Middle frontal gyrus (tissue), 1 donor: ENCODE data around the gene STK35.

ENCODE experiments used
- DNase-seq: peaks from one replicate; pipeline ENCODE4 v3.0.0-alpha.2; 2015; ENCODE audit warnings: low spot score; ENCODE audit errors: extremely low spot score

STK35 gene

DNA sequence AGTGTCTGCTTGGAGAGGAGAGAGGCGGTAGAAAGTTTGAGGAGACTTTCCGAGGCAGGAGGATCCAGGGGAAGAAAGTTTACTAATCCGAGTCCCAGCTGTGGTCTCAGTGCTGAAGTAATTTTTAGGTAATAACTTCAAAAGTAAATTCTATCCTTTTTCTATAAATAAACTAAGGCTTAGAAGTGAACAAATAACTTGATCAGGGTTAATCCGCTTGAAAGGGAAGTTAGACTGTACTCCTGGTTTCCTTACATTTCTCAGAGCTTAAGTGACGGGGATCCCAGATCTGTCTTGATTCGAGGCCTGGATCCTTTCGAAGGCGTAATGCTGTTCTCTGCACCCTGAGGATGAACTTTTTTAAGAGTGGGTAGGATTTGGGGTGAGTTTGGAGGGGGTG is 2.6 kb downstream of the STK35 start:
- DNase-seq = no peak

DNA sequence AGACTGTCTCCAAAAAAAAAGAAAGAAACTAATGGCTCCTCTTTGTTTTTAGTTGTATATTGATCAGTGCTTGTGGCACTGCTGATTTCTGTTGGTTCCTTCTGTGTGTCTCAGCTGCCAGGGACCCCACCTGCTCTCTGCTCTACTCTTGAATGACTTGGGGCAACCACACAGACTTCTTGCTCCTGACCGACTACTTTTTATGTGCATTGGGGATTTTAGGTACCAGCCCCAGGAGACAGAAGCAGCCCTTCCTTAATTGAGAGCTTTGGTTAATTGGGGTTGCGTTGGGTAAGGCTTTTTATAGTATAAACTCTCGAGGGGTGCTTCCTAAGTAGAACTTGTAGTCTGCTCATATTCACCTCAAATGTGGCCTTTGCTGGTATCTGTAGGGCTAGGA is 6.9 kb downstream of the STK35 start:
- no peak for DNase-seq

DNA sequence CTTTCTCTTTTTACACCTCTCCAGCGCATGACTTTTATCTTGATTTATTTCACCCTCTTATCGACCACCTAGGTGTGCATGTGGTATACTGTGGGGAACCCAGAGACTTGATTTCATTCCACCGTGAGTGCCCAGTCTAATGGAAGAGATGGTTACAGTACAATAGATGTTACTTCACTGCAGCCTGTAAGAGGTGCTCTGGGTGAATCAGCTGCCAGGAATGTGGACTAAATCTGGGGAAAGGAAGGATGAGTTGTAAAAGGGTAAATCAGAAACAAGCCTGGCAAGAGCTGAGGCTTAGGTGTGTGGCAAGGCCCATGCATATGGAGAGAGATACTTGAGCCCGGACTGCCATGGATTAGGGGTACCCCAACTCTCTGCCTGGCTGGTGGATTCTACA is 7.4 kb downstream of the STK35 start:
- DNase-seq = no peak

DNA sequence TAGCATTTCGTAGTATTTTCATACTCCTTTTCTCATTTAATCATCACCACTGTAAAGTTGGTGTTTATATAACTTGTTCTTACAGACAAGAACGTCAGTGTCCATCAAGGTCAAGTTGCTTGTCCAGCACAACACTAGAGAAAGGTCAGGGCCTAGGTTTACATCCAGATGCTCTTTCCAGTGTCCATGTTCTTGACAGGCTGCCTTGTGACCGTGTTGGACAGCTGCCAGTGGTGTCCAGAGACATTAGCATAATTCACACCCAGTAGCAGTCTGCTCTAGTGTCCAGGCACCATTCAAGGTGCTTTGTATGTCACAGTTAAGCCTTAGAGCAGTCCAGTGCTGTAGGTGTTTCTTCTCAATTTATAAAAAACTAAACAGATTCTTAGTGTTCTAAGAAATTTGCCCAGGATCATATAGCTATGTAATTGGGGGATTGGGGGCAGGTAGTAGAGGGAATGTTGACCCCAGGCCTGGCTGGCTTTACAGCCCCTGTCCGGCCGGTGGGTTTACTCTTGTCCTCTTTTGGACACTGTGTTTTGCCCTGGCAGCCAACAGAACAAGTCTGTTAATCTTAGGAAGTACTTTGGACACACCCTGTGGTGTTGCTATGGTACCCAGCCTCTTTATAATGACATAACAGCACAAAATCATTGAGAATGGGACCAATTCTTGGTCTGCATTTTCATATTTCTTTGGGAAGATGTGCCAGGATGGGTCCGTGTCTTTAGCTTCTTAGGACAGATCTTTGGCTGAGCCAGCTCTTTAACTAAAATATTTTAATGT is 8.0 kb downstream of the STK35 start:
- DNase-seq = no peak

DNA sequence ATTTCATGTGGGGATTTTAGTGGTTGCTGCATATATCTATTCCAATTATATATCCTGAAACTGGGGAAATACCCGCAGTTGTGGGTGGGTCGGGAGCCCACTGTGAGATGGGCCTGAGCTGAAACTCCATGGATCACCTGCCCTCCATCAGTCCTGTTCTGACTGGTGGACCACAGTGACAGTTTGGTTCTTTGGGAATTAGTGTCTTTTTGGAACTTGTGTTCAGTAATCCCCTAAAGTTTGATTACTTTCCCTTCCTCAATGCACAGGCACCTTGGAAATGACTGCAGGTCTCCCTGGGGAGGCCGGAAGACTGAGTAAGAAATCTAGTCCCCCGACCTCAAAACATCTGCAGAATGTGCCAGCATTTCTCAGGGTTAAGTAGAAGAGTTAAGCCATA is 11.3 kb downstream of the STK35 start:
- DNase-seq = no peak

DNA sequence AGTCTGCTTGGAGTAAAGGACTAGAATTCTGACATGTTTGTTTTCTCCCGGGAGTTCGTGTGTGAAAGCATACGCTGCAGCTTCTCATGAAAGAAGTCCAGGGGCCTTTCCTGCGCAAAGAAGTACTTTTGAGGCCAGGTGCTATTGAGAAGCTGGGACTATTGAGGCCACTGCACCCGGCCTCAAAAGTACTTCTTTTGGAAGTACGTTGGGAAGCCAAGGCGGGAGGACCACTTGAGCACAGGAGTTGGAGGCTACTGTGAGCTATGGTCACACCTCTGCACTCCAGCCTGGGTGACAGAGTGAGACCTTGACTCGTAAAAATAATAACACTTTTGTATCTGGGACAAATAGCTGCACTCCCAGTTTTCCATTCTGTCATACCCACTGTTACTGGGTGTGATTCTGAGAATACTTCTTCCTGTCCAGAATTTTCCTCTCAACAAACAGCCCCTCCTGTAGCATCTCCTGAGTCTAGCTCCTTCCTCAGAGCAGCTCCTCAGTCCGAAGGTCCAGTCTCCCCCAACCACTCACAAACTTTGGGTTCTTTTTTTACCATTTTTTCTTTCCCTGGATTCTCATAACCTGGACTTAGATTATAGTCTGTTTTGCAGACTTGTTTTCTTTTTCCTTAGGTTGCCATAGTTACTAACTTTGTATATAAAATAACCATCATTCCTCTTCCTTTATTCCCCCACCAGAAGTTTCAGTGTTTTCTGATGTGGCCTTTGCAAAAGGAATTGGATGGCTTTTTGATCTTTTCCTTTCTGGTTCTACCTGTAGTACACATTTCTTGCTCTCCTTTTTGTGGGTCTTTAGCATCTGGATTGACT is 12.7 kb downstream of the STK35 start:
- no peak for DNase-seq

DNA sequence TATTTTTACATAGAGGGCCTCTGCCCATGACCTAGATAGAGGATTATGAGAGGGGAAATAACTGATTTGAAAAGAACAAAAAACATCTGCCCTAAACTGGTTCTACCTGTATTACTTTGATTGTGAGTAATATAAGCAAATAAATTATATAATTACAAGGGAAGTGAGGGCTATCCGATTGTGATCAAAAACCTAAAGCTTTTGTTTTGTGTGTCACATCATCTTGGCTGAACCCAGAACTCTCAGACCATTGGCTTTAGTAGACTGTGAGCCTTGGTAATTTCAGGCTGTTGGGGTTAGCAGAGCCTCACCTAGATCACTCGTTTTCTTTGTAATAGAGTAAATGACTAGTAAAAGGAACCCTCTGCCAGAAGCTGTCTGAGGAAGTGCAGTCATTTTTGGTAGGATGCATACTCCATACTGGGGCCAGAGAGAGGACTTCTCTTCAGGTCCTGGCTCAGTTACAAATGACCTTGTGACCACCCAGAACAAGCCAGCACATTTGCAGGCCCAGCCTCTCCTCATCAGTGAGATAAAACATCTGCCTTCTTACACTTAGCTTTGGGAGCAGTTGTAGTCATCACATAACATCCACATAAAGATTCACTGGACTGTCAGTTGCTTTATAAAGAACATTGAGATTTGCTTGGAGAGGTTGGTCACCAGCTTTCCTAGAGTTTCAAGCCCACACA is 13.5 kb downstream of the STK35 start:
- no peak for DNase-seq

DNA sequence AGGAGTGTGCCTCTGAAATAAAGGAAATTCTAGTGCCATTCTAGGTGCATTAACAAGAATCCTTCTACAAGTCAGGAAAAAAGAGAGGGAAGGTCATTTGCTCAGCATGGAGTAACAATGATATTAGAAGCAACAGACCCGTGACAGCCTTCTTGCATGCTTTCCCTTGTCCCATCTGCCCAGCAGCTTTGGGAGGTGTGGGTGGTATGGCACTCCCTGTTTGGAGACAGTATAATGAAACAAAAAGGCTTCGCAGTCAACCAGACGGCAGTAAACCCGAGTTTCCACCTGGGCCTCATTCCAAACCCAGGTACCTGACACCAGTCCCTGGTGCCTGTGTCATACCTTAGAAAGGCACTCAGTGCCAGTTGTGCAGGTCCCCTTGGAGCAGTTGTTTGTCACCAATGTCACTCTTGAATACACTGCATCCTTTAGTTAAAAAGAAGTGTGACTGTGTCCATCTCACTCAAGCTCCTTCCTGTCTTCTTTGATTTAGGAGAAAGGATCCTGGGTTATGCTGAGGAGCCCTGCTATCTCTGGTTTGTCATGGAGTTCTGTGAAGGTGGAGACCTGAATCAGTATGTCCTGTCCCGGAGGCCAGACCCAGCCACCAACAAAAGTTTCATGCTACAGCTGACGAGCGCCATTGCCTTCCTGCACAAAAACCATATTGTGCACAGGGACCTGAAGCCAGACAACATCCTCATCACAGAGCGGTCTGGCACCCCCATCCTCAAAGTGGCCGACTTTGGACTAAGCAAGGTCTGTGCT is 14.7 kb downstream of the STK35 start:
- DNase-seq = no peak

DNA sequence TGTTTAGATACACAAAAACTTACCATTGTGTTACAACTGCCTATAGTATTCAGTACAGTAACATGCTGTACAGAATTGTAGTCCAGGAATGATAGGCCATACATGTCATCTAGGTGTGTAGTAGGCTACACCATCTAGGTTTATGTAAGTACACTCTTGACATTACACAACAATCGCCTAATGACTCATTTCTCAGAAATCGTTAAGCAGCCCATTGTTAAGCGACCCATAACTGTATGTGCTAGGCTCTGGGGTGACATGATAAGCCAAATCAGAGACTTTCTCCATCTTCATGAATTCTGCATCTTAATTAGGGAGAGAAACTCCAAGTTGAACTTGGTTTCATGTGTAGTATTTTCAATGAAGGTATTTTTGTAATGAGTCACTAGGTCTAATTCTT is 17.2 kb downstream of the STK35 start:
- no peak for DNase-seq

DNA sequence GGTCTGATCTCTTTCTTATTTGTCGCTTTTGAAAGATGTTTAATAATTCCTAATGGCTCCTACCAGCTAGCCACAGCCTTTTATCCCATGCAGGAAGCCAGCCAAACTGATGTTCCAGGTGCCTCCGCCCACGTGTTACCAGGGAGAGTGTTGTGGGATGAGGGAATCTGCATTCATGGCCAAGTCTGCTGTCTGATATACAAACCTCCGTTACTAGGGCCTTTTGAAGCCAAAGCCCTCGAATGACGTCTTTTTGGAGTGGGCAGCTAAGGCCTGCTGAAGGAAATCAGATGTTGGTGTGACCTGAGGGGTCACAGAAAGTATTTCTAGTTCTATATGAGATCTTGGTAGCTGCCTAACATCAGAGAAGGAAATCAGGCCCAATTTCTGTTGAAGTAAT is 21.3 kb downstream of the STK35 start:
- DNase-seq = no peak

DNA sequence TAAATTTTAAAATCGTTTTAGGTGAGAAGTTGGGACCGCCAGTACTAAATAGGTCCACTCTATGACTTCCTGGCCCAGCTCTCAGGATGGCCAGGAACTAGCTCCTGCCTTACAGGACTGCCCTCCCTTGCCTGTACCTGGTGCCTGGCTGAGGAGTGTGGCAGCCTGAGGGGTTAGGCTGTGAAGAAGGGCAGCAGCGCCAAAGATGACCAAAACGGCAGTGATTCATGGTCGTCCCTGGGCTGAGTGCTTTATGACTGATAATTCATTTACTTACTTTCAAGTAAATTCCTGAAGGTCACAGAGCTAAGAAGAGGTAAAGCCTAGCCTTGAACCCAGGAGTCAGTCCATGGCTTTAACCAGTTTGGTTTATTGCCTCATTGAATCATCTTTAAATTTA is 22.1 kb downstream of the STK35 start:
- DNase-seq = no peak

DNA sequence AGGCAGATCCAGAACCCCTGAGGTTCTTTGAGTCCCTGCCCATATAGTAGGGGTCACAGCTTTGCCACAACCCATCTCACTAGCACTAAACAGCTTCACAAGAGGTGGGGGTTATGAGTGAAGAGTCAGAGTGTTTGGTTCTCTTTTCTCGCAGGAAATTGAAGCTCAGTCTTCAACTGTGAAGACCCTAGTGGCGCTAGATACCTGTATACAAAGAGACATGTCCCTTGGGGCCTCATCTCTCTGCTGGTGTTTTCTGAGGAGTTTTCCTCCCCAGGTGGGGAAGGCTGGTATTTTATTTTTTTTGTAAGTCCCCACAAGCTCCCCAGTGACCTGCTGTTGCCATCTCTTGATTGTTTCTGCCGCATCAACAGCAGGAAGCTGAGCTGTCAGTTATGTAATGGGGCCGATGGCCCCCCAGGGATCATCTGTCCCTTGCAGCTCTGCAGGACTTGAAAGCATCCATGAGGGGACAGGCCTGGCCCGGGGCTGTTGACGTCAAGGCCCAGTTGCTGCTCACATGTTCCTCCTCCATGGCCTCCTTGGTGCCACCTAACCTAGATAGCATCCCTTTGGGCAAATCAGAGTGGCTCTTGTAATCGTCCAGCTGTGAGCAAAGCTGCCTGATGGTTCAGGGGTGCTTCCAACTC is 23.1 kb downstream of the STK35 start:
- no peak for DNase-seq

DNA sequence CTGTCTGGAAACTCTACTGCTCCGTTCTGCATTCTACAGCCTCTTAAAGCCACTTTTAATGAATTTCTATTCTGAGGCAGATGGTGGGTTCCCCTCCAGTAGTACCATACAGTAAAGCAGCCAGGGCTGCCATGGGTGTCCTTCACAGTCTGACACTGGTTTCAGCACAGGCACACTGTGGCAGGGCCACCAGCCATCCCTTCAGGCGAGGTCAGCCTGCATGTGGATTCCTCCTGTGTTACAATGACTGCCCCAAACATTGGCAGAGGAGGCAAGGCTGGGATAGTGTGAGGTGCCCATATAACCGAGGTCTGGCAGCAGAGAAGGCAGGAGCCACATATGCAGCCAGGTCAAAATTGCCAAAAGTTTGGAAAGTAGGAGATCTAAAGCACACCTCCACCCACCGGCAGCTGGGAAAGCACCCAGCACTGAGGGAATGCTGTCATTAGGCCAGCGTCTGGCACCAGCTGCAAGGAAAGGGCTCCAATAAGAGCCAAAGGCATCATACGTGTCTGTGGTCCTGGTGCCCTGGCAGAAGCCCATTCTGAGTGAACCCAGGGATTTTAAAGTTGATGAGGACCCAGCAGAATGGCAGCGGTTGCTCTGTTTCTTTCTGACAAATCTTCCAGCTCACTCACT is 24.0 kb downstream of the STK35 start:
- no peak for DNase-seq

DNA sequence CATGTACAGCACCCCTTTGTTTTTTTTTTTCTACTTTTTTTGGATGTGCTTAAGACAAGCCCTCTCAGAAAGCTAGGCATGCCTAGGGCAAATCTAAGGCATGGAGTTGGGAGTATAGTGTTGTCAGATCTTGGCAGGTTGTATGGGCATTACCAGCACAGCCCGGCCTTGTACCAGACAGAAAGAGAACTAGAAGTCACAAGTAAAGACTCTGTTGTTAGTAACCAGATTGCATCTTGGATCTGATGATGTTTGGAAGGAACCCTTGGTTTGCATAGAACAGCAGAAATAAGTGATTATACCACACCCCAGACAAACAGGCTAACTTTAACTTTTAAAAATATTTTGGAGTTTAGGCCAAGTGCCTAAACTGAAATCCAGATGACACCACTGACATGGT is 25.6 kb downstream of the STK35 start:
- no peak for DNase-seq

DNA sequence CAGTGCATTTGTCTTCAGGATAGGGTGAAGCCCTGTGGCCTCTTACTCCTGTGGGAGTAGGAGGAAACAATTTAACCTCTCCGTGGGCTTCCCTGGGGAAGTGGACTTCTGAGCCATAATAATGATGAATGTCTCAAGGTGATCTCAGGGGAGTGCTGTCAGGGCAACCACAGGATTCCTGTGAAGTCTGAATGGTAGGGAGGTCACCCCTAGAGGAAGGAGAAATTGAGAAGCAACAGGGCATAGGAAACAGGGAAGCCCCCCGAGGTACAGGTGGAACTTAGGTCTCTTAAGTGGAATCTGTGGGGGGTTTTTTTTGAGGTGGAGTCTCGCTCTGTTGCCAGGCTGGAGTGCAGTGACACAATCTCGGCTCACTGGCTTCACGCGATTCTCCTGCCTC is 26.9 kb downstream of the STK35 start:
- no peak for DNase-seq

DNA sequence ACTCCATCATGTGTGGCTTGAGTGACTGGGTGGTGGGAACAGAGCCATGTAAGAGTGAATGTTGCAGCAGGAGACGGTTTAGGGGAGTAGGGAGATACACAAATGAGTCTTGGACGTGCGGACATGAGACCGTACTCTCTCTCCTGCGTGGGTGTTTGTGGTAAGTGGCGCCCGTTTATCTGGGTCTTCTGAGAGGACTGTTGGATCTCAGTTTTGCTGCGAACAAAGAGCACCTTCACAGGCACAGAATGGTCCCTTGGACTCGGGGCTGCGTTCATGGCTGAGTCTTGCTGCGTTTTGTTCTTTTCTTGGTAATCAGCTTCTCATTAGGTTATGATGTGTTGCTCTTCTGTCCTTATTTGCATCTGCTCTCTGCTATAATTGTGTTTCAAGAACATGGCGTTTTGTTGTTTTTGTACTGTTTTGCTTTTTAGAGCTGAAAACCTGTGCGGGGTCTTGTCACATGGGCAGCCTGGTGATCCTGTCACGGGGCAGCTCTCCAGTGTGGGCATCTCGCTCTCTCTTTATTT is 28.5 kb downstream of the STK35 start:
- peak; percentile 37 for DNase-seq

DNA sequence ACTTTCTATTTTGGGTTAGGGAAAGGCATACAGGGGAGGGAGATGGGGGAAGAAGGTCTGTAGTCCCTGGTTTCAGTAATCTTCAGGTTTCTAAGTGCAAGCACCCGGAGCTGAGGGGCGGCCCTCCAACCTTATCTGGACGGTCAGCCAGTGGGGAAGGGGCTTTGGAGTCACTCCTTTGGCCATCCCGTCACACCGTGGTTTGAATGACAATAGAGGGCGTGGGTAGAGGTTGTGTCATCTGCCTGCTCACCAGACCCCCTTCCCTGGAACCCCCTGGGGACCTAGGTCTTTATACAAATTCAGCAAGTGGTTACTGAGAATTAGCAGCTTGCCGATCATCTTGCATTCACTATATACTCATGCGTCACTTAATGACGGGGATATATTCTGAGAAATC is 29.1 kb downstream of the STK35 start:
- DNase-seq = no peak

DNA sequence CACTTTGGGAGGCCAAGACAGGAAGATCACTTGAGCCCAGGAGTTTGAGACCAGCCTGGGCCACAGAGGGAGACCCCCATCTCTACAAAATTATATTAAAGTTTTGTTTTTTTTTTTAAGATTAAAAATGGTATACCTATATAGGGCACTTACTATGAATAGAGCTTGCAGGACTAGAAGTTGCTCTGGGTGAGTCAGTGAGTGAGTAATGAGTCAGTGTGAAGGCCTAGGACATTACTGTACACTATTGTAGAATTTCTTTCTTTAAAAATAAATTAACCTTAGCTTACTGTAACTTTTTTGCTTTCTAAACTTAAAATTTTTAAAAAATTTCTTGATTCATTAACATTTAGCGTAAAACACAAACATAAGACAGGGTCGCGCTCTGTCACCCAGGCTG is 29.7 kb downstream of the STK35 start:
- no peak for DNase-seq

DNA sequence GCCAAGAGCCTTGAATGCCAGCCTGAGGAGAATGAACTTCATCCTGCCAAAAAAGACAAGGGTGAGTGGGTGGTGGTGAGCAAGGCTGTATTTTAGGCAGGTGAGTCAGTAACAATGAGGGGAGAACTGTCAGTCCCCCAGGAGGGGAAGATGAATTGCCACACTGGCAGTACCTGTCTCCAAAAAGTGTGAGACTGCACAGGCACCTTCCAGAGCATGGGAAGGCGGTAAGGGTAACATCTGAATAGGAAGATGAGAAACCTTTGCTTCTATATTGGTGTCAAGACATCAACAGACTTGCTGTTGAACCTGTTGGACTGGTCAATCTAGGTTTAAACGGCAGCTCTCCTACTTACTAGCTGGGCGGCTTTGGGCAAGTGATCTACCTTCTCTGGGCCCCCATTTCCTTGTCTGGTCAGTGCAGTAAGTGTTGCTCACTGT is 30.9 kb downstream of the STK35 start:
- DNase-seq = no peak
